Measurements from ENCODE around the gene PCED1B. TPM values are rescaled to one million over a fixed set of nuclear protein-coding genes. Genes with fewer than 3 reads are reported as not detected.

Gene PCED1B
- total and polyA plus RNA-seq, 2 donors (not counting 1 experiment from before 2014, with no cell fraction given), result 26.2 to 45.8 TPM

GRCh38 chr12:47035484-47035883, 43.9 kb upstream of the PCED1B start:
- H2AFZ ChIP-seq (ENCODE audit: insufficient read depth, low read depth, low read length, poor library complexity, severe bottlenecking), result no peak overlapping the region
- no peaks in the 10 kb centered on the region for H3K36me3 ChIP-seq (replicated peaks in 1 of 2; ENCODE audit: control extremely low read depth in 1 of 2, control insufficient read depth in 1 of 2, extremely low read depth in 1 of 2, insufficient read depth in 2 of 2, low read length in 1 of 2)
- DNase-seq (no peak), ATAC-seq (ENCODE audit: low read depth) (no peak)
- H3K9ac ChIP-seq (ENCODE audit: low read length), result no peak overlapping the region
- no peaks in the 10 kb centered on the region for H3K27me3 Mint-ChIP-seq
- peaks cover 11% of the 10 kb centered on the region for H3K4me1 Mint-ChIP-seq
- ChIA-PET POLR2A (no interaction called here), CTCF (interaction anchor here (2.0 to 5.6 kb wide), 5 partner anchors 15 to 374 kb away, joined by 6 to 192 read pairs (median 11); no protein-coding TSS in a partner anchor)
- H3K9me3 ChIP-seq (ENCODE audit: control extremely low read depth in 1 of 3, control insufficient read depth in 2 of 3, insufficient read depth in 1 of 3, low read length in 2 of 3), result no peaks in the 10 kb centered on the region
- H3K4me1 ChIP-seq (ENCODE audit: control insufficient read depth in 2 of 2, insufficient read depth in 2 of 2, low read length in 2 of 2), result peaks cover 0 to 3% of the 10 kb centered on the region in 2 donors
- no peak overlapping the region for H3K4me2 ChIP-seq (replicated peaks; ENCODE audit: low read depth, low read length, poor library complexity, severe bottlenecking)
- no peaks in the 10 kb centered on the region for H3K79me2 ChIP-seq (ENCODE audit: control insufficient read depth, insufficient read depth, low read length)
- no peak overlapping the region for H3K4me3 Mint-ChIP-seq
- no peak overlapping the region for H3K27ac ChIP-seq (ENCODE audit: low read length in 2 of 2)
- H3K9me3 Mint-ChIP-seq (ENCODE audit: insufficient read depth), result no peaks in the 10 kb centered on the region
- no peaks in the 10 kb centered on the region for H3K27me3 ChIP-seq (replicated peaks in 1 of 4; ENCODE audit: control extremely low read depth in 1 of 4, control insufficient read depth in 3 of 4, insufficient read depth in 4 of 4, low read length in 3 of 4)
- WGBS (ENCODE audit: insufficient coverage), result no CpG with 5 or more reads among the region's 3 CpGs
- no peak overlapping the region for H3K4me3 ChIP-seq (ENCODE audit: control extremely low read depth in 1 of 5, extremely low read depth in 1 of 5, insufficient read depth in 1 of 5, low read depth in 2 of 5, low read length in 4 of 5)
- intact Hi-C loops (cut with micrococcal nuclease), result no loop called here
- no peak overlapping the region for H3K27ac Mint-ChIP-seq
- TF ChIP-seq EZH2 (IDR thresholded peaks at IDR 0.05; ENCODE audit: borderline replicate concordance, insufficient read depth, low read depth, low read length, poor library complexity, severe bottlenecking) (no peak), CTCF (IDR thresholded peaks at IDR 0.05) (no peak)
- H4K20me1 ChIP-seq (ENCODE audit: control insufficient read depth, insufficient read depth, low read length, poor library complexity, severe bottlenecking), result no peaks in the 10 kb centered on the region

GRCh38 chr12:47038270-47038748, 41.1 kb upstream of the PCED1B start:
- TF ChIP-seq EZH2 (IDR thresholded peaks at IDR 0.05; ENCODE audit: borderline replicate concordance, insufficient read depth, low read depth, low read length, poor library complexity, severe bottlenecking) (no peak), CTCF (IDR thresholded peaks at IDR 0.05) (no peak)
- H2AFZ ChIP-seq (ENCODE audit: insufficient read depth, low read depth, low read length, poor library complexity, severe bottlenecking), result no peak overlapping the region
- POLR2A ChIA-PET, result no interaction called here
- DNase-seq (no peak), ATAC-seq (ENCODE audit: low read depth) (no peak)
- WGBS (ENCODE audit: insufficient coverage), result 100% methylated on average over 1 of the region's 1 CpG
- no peaks in the 10 kb centered on the region for H3K27me3 Mint-ChIP-seq
- no peak overlapping the region for H3K4me3 ChIP-seq (ENCODE audit: control extremely low read depth in 1 of 5, extremely low read depth in 1 of 5, insufficient read depth in 1 of 5, low read depth in 2 of 5, low read length in 4 of 5)
- no peak overlapping the region for H3K4me3 Mint-ChIP-seq
- H3K9ac ChIP-seq (ENCODE audit: low read length), result no peak overlapping the region
- no peaks in the 10 kb centered on the region for H3K4me1 ChIP-seq (ENCODE audit: control insufficient read depth in 2 of 2, insufficient read depth in 2 of 2, low read length in 2 of 2)
- no peaks in the 10 kb centered on the region for H3K36me3 ChIP-seq (replicated peaks in 1 of 2; ENCODE audit: control extremely low read depth in 1 of 2, control insufficient read depth in 1 of 2, extremely low read depth in 1 of 2, insufficient read depth in 2 of 2, low read length in 1 of 2)
- no peaks in the 10 kb centered on the region for H3K27me3 ChIP-seq (replicated peaks in 1 of 4; ENCODE audit: control extremely low read depth in 1 of 4, control insufficient read depth in 3 of 4, insufficient read depth in 4 of 4, low read length in 3 of 4)
- H3K4me1 Mint-ChIP-seq, result peaks cover 5% of the 10 kb centered on the region
- H3K9me3 ChIP-seq (ENCODE audit: control extremely low read depth in 1 of 3, control insufficient read depth in 2 of 3, insufficient read depth in 1 of 3, low read length in 2 of 3), result no peaks in the 10 kb centered on the region
- intact Hi-C loops (cut with micrococcal nuclease), result no loop called here
- H3K79me2 ChIP-seq (ENCODE audit: control insufficient read depth, insufficient read depth, low read length), result no peaks in the 10 kb centered on the region
- CTCF ChIA-PET, result interaction anchor here (0.7 to 2.6 kb wide), 3 partner anchors 146 to 359 kb away, joined by 3 to 8 read pairs (median 3); no protein-coding TSS in a partner anchor
- H4K20me1 ChIP-seq (ENCODE audit: control insufficient read depth, insufficient read depth, low read length, poor library complexity, severe bottlenecking), result no peaks in the 10 kb centered on the region
- H3K9me3 Mint-ChIP-seq (ENCODE audit: insufficient read depth), result no peaks in the 10 kb centered on the region
- H3K27ac Mint-ChIP-seq, result no peak overlapping the region
- H3K4me2 ChIP-seq (replicated peaks; ENCODE audit: low read depth, low read length, poor library complexity, severe bottlenecking), result no peak overlapping the region
- H3K27ac ChIP-seq (ENCODE audit: low read length in 2 of 2), result no peak overlapping the region
